HepG2 (cell line): Measurements from ENCODE around the gene LDLRAD3.

ENCODE experiments used
- EZH2 ChIP-seq: conservative IDR thresholded peaks from 2 replicates; pipeline ENCODE4 v1.6.1; 2012; ENCODE audit warnings: mild to moderate bottlenecking, low read depth, low read length, moderate library complexity
- HNRNPLL ChIP-seq: fragments of 200-400 bp; formaldehyde crosslinking; IDR thresholded peaks from 2 replicates; pipeline ENCODE4 v1.6.1; 2017; ENCODE audit warnings: mild to moderate bottlenecking, low read depth, low read length; ENCODE audit not compliant: poor library complexity, severe bottlenecking
- HOXA9 ChIP-seq: sonication (generic); formaldehyde crosslinking; IDR thresholded peaks from 2 replicates; pipeline ENCODE4 v1.8.1; 2022; ENCODE audit warnings: missing genetic modification reagents, mild to moderate bottlenecking, moderate library complexity, borderline replicate concordance
- KAT2B ChIP-seq: fragments of 150-350 bp; IDR thresholded peaks from 2 replicates; pipeline ENCODE4 v1.6.1; 2014; ENCODE audit warnings: low read depth, low read length, borderline replicate concordance
- SALL2 ChIP-seq: sonication (generic); formaldehyde crosslinking; IDR thresholded peaks from 2 replicates; pipeline ENCODE4 v1.8.1; 2023; ENCODE audit warnings: mild to moderate bottlenecking, missing genetic modification reagents, inconsistent platforms
- USF2 ChIP-seq, 2 experiments: sonication (generic) in 1 of 2; formaldehyde crosslinking in 1 of 2; IDR thresholded peaks; 2 replicates each; pipeline versions ENCODE4 v1.5.1 to v1.6.1; 2011 to 2020; ENCODE audit warnings: borderline replicate concordance in 1 of 2, low read depth in 1 of 2, low read length in 1 of 2, mild to moderate bottlenecking in 1 of 2, missing genetic modification reagents in 1 of 2, moderate library complexity in 1 of 2
- ZNF3 ChIP-seq: IDR thresholded peaks from 2 replicates; pipeline ENCODE4 v1.7.0; 2017; ENCODE audit warnings: inconsistent platforms
- ZNF75D ChIP-seq: sonication (generic); formaldehyde crosslinking; IDR thresholded peaks from 2 replicates; pipeline ENCODE4 v1.8.1; 2023; ENCODE audit warnings: missing genetic modification reagents, mild to moderate bottlenecking, borderline replicate concordance
- TF ChIP-seq, protein P1 (sequence below): sonication (generic); formaldehyde crosslinking; IDR thresholded peaks from 2 replicates; pipeline ENCODE4 v1.8.1; 2022; ENCODE audit warnings: mild to moderate bottlenecking, missing genetic modification reagents

GRCh38 chr11:36094164-36094563 is 150.3 kb downstream of the LDLRAD3 start:
- no peak for TF ChIP-seq EZH2
- TF ChIP-seq SALL2 (CRISPR knock-in tag): no peak
- no peak for TF ChIP-seq USF2 (IDR thresholded peaks at IDR 0.05; ENCODE audit: low read depth, low read length)
- no peak for TF ChIP-seq USF2 (CRISPR knock-in tag; IDR thresholded peaks at IDR 0.05; ENCODE audit: borderline replicate concordance)
- TF ChIP-seq KAT2B: no peak
- no peak for TF ChIP-seq ZNF3 (CRISPR knock-in tag)
- no peak for TF ChIP-seq ZNF75D (CRISPR knock-in tag)
- TF ChIP-seq, protein P1, sequence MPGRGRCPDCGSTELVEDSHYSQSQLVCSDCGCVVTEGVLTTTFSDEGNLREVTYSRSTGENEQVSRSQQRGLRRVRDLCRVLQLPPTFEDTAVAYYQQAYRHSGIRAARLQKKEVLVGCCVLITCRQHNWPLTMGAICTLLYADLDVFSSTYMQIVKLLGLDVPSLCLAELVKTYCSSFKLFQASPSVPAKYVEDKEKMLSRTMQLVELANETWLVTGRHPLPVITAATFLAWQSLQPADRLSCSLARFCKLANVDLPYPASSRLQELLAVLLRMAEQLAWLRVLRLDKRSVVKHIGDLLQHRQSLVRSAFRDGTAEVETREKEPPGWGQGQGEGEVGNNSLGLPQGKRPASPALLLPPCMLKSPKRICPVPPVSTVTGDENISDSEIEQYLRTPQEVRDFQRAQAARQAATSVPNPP: no peak
- TF ChIP-seq HNRNPLL: no peak
- TF ChIP-seq HOXA9 (CRISPR knock-in tag): no peak
